ENCODE measurements around the gene KDM5C.

Gene KDM5C

DNA sequence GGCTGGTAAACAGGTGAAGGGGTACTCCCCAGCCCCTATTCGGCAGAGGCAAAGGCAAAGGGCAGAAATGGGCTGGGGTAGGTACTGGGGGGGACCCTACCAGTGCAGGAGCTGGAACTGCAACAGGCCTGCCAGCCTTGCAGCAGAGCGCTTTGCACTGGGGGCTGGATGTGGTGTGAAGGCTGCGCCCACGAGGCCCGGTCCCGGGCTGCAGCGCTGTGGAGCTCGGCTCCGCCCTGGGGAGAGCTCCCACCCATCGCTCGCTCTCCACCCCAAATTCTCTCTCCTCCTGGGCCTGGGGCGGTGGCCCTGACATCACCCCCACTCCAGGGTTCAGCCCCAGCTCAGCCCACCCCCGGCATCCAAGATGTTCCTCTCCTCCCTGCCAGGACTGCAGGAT is 32.2 kb upstream of the KDM5C start:
- TF ChIP-seq CTCF (IDR thresholded peaks at IDR 0.05; ENCODE audit: insufficient read depth, low read depth, low read length, missing control alignments), result no peak
- H3K4me3 ChIP-seq (ENCODE audit: low read length), result no peak overlapping the region

GRCh38 chrX:53256446-53257041 is 31.5 kb upstream of the KDM5C start:
- H3K4me3 ChIP-seq (ENCODE audit: low read length), result no peak overlapping the region
- DNase-seq (ENCODE audit: low read depth), result no peak
- TF ChIP-seq CTCF (IDR thresholded peaks at IDR 0.05; ENCODE audit: insufficient read depth, low read depth, low read length, missing control alignments), result no peak

More for the DNA sequence above, 32.2 kb upstream of the KDM5C start:
- DNase-seq (ENCODE audit: low read depth), result no peak

DNA sequence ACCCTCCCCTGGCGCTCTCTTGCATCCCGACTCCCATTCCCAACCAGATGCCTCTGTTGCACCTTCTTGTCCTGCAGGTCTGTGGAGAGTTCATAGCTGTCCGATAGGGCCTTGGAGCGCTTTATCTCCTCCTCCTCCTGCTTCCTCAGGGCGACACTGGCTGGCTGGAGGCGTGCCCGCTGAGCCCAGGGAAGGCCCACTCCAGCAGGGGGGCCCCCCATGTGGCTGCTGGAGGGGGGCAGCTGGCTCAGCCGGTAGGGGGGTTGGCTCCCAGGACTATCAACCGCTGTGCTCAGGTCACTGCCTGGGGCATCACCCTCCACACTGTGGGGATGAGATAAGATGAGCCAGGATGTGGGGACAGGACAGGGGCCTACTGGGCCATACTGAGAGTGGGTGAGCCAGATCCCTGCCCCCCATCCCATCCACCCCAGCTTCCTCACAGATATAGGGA is 30.8 kb upstream of the KDM5C start:
- no peak for TF ChIP-seq CTCF (IDR thresholded peaks at IDR 0.05; ENCODE audit: insufficient read depth, low read depth, low read length, missing control alignments)
- no peak overlapping the region for H3K4me3 ChIP-seq (ENCODE audit: low read length)
- DNase-seq (ENCODE audit: low read depth), result no peak

- DNase-seq (ENCODE audit: low read depth), result no peak
- no peak overlapping the region for H3K4me3 ChIP-seq (ENCODE audit: low read length)
- TF ChIP-seq CTCF (IDR thresholded peaks at IDR 0.05; ENCODE audit: insufficient read depth, low read depth, low read length, missing control alignments), result no peak
Observed at GRCh38 chrX:53254570-53255461, 29.8 kb upstream of the KDM5C start.

DNA sequence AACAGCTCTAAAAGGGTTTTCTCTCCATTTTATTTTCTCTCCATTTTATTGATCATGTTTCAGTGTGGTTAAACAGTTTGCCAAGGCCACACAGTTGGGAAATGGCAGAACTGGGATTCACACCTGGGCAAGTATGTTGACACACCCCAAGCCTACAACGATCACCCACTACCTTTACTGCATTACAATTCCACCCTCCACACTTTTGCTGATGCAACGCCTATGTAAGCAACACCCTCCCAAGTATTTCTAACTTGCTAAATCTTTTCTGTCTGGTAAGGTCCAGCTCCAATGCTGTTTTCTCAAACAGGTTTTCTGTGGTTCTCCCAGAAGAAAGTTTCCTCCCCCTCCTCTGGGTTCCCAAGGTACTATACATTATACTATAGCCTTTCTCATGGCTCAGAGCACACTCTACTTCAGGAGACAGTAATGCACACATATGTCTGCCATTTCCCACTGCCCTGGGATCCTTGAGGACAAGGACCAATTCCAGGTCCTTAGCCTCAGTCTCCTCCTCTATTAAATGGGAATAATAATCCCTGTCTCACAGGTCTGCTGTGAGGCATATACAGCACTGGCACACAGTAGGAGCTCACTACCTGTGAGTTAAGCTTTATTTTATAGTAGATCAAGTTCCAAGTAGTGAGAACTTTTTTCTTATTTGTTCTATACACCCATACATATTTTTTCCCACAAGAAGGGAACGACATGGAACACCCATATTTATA is 28.4 kb upstream of the KDM5C start:
- TF ChIP-seq CTCF (IDR thresholded peaks at IDR 0.05; ENCODE audit: insufficient read depth, low read depth, low read length, missing control alignments), result no peak
- DNase-seq (ENCODE audit: low read depth), result no peak
- H3K4me3 ChIP-seq (ENCODE audit: low read length), result no peak overlapping the region

DNA sequence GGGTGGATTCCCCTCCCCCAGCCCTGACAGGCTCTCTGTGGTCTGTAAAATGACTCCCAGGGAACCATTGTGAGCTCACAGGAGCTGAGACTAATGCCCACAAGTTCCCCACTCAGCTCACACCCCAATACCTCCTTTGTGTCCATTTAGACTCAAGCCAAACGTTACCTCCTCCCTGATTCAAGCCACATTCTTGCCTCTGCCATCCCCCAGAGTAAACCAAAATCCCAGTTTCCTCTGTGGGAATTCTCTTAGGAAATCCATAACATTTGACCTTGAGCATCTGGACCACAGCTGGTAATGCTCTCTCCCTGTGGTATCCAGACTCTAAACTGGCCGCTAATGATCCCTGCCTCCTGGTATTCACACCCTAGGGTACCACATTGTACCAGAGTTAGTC is 26.3 kb upstream of the KDM5C start:
- H3K4me3 ChIP-seq (ENCODE audit: low read length), result no peak overlapping the region
- no peak for TF ChIP-seq CTCF (IDR thresholded peaks at IDR 0.05; ENCODE audit: insufficient read depth, low read depth, low read length, missing control alignments)
- DNase-seq (ENCODE audit: low read depth), result no peak
